Hepatocyte (in vitro differentiated cells): Measurements from ENCODE around the gene RALB.

ENCODE experiments used
- EZH2 ChIP-seq: fragments of 200-600 bp; sonication (generic); IDR thresholded peaks from 2 replicates; pipeline ENCODE4 v1.6.1; 2016; ENCODE audit warnings: antibody characterized with exemption, mild to moderate bottlenecking, borderline replicate concordance
- TF ChIP-seq, protein P1 (sequence below): fragments of 200-600 bp; sonication (generic); IDR thresholded peaks from 2 replicates; pipeline ENCODE4 v1.5.1; 2016; ENCODE audit warnings: antibody characterized with exemption, mild to moderate bottlenecking; ENCODE audit not compliant: poor library complexity

DNA sequence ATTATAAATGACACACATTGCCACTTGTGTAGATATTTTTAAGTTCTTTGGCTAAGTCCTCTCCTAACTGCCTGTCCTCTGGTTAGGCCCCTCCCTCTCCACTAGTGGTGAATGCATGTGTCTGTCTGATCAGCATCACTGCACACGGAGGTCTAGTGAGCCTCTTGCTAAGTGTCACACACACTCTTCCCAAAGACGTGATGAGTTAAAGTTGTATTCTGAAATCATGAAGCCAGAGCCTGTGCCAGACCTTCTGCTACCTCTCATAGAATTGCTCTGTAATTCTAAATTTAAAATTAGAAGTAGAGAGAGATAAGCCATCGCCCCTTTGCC, 41.3 kb downstream of the RALB start:
- TF ChIP-seq, protein P1, sequence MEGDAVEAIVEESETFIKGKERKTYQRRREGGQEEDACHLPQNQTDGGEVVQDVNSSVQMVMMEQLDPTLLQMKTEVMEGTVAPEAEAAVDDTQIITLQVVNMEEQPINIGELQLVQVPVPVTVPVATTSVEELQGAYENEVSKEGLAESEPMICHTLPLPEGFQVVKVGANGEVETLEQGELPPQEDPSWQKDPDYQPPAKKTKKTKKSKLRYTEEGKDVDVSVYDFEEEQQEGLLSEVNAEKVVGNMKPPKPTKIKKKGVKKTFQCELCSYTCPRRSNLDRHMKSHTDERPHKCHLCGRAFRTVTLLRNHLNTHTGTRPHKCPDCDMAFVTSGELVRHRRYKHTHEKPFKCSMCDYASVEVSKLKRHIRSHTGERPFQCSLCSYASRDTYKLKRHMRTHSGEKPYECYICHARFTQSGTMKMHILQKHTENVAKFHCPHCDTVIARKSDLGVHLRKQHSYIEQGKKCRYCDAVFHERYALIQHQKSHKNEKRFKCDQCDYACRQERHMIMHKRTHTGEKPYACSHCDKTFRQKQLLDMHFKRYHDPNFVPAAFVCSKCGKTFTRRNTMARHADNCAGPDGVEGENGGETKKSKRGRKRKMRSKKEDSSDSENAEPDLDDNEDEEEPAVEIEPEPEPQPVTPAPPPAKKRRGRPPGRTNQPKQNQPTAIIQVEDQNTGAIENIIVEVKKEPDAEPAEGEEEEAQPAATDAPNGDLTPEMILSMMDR = no peak
- TF ChIP-seq EZH2 = no peak
